GM20000 (cell line): Measurements from ENCODE around the gene RASA2.

Source experiments
- DNase-seq: peaks from one replicate; pipeline ENCODE4 v3.0.0; 2012; ENCODE audit warnings: low spot score
- CTCF ChIP-seq: IDR thresholded peaks from 2 replicates; pipeline ENCODE4 v1.5.1; 2012; ENCODE audit warnings: mild to moderate bottlenecking, control low read depth; ENCODE audit errors: extremely low read depth, missing control alignments

RASA2 gene

GRCh38 chr3:141499284-141499683 lies 12.5 kb downstream of the RASA2 start:
- no peak for DNase-seq
- TF ChIP-seq CTCF, result no peak

- no peak for TF ChIP-seq CTCF
- DNase-seq, result no peak
These were observed 13.1 kb downstream of the RASA2 start for GRCh38 chr3:141499965-141500364.

DNA sequence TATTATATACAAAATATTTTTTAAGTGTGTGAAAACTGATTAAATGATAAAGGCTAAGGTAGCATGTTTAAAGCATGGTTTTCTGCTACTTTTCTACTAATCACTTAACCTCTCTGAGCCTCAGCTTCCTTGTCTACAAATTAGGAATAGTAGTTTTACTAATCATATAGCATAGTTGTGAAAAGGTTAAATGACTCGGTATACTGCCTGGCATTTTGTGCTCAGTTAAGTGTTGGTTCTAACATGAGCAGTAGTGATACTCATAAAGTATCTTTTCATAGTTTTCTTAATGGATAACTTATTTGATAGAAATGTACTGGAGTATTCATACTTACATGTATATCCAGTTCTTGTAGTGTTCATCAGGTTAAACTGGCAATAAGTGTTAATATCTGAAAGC lies 13.6 kb downstream of the RASA2 start:
- DNase-seq, result no peak
- no peak for TF ChIP-seq CTCF

GRCh38 chr3:141505166-141505565 lies 18.3 kb downstream of the RASA2 start:
- no peak for TF ChIP-seq CTCF

DNA sequence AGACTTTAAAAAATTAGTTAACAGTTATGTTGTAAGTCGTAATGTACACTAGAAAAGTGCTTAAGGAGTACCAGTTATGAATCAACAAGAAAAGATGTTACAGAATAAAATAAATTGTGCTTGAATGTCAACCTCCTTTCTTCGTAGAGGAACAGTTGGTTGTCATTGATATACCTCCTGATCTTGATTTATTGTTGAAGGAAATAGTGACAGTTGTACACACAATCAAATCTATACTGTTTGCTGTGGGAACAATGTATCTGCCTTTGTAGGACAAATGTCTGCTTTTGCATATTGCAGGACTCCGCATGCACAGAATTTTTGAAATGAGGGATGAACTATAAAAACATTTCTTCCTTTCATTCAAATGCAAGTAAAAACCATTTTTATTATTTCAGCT lies 19.2 kb downstream of the RASA2 start:
- no peak for DNase-seq
- no peak for TF ChIP-seq CTCF

More at GRCh38 chr3:141505166-141505565, 18.3 kb downstream of the RASA2 start:
- no peak for DNase-seq

GRCh38 chr3:141507392-141508066 lies 20.7 kb downstream of the RASA2 start:
- TF ChIP-seq CTCF, result no peak
- DNase-seq, result no peak

GRCh38 chr3:141508067-141508436 lies 21.2 kb downstream of the RASA2 start:
- no peak for TF ChIP-seq CTCF
- no peak for DNase-seq
